HG03095 (cell line): ENCODE results near the gene THAP3.

Experiments used
- ATAC-seq: cut with Tn5 transposase; IDR thresholded peaks from one replicate; pipeline ENCODE4 v1.9.1; 2021; ENCODE audit warnings: moderate library complexity; ENCODE audit not compliant: unreplicated experiment

The THAP3 gene, protein sequence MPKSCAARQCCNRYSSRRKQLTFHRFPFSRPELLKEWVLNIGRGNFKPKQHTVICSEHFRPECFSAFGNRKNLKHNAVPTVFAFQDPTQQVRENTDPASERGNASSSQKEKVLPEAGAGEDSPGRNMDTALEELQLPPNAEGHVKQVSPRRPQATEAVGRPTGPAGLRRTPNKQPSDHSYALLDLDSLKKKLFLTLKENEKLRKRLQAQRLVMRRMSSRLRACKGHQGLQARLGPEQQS

GRCh38 chr1:6624710-6625583 lies at the start of gene THAP3:
Gene THAP3, plus strand, starts transcription at chr1:6624868. Its CDS starts 351 bp downstream, at chr1:6625219.
- ATAC-seq = peak; percentile 74

DNA sequence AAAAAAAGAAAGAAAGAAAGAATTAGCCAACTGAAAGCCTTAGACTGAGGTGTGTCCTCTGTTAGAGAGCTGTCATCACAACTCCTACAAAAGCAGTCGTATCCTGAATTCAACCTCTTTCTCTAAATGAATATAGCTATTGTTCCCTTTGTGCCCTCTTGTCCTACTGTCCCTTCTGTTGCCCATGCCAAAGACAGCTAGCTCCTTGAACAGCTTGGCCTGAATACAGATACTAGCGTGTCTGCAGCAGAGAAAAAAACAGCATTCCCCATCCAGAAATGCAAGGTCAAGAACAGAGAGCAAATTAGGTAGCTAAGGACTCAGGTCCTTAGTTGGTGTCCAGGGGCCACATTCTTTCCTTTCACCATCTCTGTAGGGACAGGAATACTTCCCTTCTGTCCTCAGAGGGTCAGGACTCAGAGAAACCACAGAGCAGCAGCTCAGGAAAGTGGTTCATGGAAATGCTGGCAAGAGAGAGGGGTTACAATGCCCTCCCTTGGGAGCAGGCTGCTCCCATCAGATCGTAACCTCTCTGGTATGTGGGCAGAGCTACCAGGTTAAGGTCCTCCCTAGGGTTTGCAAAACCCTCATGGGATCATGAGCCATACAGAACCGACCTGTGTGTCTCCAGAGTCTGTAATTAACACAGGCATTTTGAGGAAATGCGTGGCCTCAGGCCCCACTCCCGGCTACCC lies 46.7 kb upstream of the THAP3 start:
- ATAC-seq = no peak

DNA sequence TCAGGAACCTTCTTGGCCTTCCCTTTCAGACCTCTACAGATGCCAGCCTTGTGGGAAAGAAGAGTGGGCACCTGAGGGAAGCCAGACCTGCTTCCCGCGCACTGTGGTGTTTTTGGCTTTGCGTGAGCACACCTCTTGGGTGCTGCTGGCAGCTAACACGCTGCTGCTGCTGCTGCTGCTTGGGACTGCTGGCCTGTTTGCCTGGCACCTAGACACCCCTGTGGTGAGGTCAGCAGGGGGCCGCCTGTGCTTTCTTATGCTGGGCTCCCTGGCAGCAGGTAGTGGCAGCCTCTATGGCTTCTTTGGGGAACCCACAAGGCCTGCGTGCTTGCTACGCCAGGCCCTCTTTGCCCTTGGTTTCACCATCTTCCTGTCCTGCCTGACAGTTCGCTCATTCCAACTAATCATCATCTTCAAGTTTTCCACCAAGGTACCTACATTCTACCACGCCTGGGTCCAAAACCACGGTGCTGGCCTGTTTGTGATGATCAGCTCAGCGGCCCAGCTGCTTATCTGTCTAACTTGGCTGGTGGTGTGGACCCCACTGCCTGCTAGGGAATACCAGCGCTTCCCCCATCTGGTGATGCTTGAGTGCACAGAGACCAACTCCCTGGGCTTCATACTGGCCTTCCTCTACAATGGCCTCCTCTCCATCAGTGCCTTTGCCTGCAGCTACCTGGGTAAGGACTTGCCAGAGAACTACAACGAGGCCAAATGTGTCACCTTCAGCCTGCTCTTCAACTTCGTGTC lies 45.9 kb upstream of the THAP3 start:
- ATAC-seq = no peak

DNA sequence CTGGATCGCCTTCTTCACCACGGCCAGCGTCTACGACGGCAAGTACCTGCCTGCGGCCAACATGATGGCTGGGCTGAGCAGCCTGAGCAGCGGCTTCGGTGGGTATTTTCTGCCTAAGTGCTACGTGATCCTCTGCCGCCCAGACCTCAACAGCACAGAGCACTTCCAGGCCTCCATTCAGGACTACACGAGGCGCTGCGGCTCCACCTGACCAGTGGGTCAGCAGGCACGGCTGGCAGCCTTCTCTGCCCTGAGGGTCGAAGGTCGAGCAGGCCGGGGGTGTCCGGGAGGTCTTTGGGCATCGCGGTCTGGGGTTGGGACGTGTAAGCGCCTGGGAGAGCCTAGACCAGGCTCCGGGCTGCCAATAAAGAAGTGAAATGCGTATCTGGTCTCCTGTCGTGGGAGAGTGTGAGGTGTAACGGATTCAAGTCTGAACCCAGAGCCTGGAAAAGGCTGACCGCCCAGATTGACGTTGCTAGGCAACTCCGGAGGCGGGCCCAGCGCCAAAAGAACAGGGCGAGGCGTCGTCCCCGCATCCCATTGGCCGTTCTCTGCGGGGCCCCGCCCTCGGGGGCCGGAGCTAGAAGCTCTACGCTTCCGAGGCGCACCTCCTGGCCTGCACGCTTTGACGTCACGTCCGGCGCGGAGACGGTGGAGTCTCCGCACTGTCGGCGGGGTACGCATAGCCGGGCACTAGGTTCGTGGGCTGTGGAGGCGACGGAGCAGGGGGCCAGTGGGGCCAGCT lies 45.1 kb upstream of the THAP3 start, which contains the start of gene ZBTB48:
Gene ZBTB48 (plus strand): TSS at position 621 of the 745 bp plus-strand sequence. CDS start 616 bp downstream, outside the sequence.
- peak; percentile 95 for ATAC-seq

DNA sequence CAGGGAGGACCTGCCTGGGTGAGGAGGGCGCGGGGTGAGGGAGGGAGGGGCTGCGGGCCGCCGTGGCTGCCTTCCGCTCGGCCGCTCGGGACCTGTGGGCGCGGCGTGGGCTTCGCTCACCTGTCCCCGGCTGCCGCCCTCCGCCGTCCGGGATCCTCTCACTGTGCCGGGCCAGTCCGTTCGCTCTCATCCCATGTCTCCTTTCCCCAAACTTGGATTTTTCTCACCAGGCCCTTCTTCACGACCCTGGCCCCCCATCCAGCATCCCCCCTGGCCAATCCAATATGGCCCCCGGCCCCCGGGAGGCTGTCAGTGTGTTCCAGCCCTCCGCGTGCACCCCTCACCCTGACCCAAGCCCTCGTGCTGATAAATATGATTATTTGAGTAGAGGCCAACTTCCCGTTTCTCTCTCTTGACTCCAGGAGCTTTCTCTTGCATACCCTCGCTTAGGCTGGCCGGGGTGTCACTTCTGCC lies 44.5 kb upstream of the THAP3 start:
- no peak for ATAC-seq

DNA sequence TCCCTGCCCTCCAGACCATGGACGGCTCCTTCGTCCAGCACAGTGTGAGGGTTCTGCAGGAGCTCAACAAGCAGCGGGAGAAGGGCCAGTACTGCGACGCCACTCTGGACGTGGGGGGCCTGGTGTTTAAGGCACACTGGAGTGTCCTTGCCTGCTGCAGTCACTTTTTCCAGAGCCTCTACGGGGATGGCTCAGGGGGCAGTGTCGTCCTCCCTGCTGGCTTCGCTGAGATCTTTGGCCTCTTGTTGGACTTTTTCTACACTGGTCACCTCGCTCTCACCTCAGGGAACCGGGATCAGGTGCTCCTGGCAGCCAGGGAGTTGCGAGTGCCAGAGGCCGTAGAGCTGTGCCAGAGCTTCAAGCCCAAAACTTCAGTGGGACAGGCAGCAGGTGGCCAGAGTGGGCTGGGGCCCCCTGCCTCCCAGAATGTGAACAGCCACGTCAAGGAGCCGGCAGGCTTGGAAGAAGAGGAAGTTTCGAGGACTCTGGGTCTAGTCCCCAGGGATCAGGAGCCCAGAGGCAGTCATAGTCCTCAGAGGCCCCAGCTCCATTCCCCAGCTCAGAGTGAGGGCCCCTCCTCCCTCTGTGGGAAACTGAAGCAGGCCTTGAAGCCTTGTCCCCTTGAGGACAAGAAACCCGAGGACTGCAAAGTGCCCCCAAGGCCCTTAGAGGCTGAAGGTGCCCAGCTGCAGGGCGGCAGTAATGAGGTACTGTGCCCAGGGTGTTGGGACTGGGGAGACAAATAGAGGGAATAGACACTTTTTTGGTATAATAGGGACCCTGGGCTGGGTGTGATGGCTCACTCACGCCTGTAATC lies 43.9 kb upstream of the THAP3 start:
- no peak for ATAC-seq

DNA sequence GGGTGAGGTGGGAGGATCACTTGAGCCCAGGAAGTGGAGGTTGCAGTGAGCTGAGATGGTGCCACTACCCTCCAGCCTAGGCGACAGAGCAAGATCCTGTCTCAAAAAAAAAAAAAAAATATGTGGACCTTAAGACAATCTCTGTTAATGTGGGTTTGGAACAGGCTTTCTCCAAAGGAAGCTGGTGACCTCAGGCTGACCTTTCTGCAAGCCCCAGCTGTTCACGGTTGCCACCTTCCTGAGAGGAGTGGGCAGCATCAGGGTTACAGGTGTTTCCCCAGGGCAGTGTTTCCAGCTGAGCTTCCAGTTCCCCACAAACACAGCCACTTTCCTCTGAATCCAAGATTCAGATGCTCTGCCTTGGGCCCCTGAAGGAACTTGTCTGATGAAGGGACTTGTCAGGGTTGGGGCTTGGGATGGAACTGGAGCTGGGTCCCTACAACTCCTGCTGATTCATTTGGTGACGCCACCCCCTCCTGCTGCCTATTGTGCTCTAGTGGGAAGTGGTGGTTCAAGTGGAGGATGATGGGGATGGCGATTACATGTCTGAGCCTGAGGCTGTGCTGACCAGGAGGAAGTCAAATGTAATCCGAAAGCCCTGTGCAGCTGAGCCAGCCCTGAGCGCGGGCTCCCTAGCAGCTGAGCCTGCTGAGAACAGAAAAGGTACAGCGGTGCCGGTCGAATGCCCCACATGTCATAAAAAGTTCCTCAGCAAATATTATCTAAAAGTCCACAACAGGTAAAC lies 42.9 kb upstream of the THAP3 start:
- no peak for ATAC-seq

DNA sequence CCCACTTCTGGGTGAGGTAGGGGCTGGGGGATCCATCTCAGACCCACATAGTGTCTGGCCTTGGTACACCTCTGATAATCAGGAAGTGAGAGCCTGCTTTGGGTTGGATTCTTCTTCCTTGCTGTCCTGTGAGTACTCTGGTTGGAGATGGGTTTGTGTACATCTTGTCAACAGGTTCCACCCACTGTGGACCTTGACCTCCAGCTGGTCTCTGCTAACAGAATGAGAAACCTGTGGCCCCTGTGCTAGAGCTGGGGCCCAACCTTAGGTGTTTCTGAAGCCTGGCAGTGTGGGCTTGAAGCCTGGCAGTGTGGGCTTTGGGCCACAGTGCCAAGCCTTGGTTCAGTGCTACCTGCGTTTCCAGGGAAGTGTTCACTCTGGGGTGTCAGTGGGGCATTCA lies 42.3 kb upstream of the THAP3 start:
- no peak for ATAC-seq

DNA sequence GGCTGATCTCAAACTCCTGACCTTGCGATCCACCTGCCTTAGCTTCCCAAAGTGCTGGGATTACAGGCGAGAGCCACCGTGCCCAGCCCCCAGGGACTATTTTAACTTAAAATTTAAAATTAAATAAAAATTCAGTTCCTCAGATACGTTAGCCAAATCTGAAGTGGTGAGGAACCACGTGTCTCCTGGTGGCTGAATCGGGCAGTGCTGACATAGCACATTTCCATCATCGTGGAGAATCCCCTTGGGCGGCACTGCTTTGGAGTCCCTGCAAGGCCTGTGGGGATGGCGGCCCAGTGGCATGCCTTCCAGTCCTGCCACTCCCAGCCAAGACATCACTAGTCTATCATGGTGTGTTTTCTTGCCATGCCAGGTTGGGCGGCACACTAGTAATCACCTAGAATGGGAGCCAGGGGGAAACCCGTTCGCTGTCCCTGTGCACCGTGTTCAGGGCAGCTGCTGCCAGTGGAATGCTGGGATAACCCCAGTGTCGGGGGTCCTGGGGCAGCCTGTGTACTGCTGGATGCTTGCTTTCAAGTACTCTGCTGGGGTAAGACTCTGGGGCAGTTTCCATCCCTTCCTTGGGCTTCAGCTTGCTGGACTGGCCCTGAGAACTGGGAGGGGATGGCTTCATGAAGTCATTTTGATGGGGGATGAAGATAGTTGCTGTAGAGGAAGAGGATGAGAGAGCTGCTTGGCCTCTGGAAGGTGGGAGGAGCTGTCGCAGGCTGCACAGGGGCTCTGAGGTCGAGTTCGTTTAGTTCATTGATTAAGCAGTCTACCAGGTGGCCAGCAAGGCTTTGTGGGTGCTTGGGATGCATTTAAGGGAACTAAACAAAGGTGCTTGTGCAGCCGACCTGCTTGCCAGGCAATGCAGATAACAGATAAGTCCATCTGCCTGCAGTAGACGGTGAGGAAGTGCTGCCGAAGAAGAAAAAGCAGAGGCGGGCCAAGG lies 40.3 kb upstream of the THAP3 start:
- no peak for ATAC-seq

- no peak for ATAC-seq
These were observed 39.5 kb upstream of the THAP3 start for GRCh38 chr1:6585081-6585722.

DNA sequence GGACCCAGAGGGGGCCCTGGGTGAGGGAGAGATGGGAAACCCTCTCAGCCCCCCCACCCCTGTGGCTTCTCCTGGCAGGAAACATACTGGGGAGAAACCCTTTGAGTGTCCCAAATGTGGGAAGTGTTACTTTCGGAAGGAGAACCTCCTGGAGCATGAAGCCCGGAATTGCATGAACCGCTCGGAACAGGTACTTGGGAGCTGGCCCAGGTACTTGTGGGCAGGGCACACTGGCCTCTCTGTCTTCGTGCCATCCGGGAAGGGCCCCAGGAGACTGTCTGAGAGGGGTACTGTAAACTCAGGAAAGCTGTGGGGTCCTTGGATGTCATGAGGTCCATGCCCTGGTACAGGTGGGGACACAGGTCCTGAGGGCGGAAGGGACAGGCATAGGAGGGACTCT lies 38.8 kb upstream of the THAP3 start:
- no peak for ATAC-seq

DNA sequence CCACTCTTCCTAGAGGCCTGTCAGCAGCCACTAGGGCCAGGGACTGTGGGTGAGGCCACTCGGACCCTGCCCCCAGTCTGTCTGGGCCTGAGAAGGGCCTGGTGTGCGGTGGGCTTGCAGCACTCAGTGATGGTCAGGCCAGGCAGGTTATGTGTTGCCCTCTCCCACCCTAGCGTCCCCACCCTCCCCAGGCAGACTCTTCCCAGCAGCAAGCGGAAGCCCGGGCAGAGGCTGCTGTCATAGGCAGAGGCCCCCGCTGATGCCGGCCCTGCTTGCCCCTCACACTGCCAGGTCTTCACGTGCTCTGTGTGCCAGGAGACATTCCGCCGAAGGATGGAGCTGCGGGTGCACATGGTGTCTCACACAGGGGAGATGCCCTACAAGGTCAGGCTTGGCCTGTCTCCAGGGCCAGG lies 38.3 kb upstream of the THAP3 start:
- no peak for ATAC-seq

- ATAC-seq = no peak
These were observed 37.2 kb upstream of the THAP3 start for GRCh38 chr1:6587261-6588005.

DNA sequence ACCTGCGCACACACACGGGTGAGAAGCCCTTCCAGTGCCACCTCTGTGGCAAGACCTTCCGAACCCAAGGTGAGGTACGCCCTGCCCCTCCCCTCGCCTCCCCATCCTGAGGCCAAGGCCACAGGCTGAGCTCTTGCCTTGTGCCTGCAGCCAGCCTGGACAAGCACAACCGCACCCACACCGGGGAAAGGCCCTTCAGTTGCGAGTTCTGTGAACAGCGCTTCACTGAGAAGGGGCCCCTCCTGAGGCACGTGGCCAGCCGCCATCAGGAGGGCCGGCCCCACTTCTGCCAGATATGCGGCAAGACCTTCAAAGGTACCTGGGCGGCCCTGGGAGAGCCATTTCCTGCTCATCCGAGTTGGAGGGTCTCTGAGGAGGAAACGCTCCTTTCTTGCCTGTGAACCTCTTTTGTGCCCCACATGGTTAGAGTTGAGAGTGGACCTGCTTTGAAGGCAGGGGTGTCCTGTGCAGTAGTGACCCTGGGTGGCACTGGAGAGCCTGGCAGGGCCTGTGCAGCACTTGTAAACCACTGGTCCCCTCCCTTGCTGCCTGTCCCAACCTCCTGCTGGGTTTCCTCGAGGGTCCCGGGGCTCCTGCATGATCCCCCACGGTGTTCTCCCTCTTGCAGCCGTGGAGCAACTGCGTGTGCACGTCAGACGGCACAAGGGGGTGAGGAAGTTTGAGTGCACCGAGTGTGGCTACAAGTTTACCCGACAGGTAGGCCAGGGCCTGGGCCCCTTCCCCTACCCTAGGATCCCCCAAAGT lies 36.4 kb upstream of the THAP3 start:
- ATAC-seq = no peak

DNA sequence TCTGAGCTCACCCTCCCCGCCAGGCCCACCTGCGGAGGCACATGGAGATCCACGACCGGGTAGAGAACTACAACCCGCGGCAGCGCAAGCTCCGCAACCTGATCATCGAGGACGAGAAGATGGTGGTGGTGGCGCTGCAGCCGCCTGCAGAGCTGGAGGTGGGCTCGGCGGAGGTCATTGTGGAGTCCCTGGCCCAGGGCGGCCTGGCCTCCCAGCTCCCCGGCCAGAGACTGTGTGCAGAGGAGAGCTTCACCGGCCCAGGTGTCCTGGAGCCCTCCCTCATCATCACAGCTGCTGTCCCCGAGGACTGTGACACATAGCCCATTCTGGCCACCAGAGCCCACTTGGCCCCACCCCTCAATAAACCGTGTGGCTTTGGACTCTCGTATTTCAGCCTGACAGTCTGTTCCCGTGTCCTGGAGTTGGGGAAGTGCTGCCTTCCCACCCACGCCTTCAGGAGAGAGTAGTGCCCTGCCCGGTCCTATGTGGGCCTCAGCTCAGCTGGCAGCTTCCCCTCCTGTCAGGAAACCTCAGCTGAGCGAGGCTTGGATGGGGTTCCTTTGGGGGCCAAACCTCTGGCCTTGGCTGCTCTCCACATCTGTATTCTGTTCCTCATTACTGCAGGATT lies 35.7 kb upstream of the THAP3 start:
- ATAC-seq = no peak
